Measurements from ENCODE around the gene S1PR1.

GRCh38 chr1:101281751-101282150, 44.9 kb downstream of the S1PR1 start:
- no peak for TF ChIP-seq RAD21 (IDR thresholded peaks at IDR 0.05; ENCODE audit: low read depth)
- TF ChIP-seq, protein P1, sequence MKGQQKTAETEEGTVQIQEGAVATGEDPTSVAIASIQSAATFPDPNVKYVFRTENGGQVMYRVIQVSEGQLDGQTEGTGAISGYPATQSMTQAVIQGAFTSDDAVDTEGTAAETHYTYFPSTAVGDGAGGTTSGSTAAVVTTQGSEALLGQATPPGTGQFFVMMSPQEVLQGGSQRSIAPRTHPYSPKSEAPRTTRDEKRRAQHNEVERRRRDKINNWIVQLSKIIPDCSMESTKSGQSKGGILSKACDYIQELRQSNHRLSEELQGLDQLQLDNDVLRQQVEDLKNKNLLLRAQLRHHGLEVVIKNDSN (IDR thresholded peaks at IDR 0.05): no peak
- TF ChIP-seq TAF1 (IDR thresholded peaks at IDR 0.05; ENCODE audit: low read depth): no peak
- TF ChIP-seq EGR1 (IDR thresholded peaks at IDR 0.05): no peak
- TF ChIP-seq EP300 (IDR thresholded peaks at IDR 0.05; ENCODE audit: borderline replicate concordance): no peak
- no peak for TF ChIP-seq ZBTB7A (IDR thresholded peaks at IDR 0.05; ENCODE audit: low read depth)
- TF ChIP-seq TCF12 (IDR thresholded peaks at IDR 0.05; ENCODE audit: low read depth): no peak
